ENCODE measurements around the gene SLC17A1. TPM values are rescaled to one million over a fixed set of nuclear protein-coding genes. Genes with fewer than 3 reads are reported as not detected.
"Not testable (repeated sequence)": the region's sequence is repeated elsewhere in the genome, so short reads cannot be mapped to it uniquely, and the experiment has no call there.

SLC17A1 gene
- total and polyA plus RNA-seq, 4 donors: 0.12 TPM; not detected in 3

DNA sequence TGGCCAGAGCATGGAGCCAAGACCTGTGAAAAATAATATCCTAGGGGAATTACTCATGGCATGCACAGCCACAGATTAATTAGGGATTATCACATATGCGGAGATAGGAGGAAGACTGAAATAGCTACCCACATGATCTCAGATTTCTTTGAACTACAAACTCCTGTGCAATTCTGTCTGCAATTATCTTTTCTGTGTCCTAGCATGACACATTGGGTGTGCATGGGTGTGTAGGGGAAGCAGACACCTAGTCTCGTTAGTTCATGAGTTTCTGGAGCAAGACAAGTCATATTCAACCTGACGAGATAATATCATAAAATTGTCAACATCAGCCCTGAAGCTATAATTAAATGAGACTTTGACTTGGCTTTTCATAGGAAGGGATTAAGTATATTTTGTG lies 80.9 kb downstream of the SLC17A1 start:
- Histone ChIP-seq H3K36me3 (ENCODE audit: control insufficient read depth, insufficient read depth, low read length) (no peaks in the 10 kb centered on the region), H3K4me3 (ENCODE audit: low read depth, low read length) (no peak overlapping the region), H3K27ac (ENCODE audit: low read depth, low read length) (no peak overlapping the region), H3K4me1 (ENCODE audit: control insufficient read depth, insufficient read depth, low read length) (no peaks in the 10 kb centered on the region), H3K27me3 (ENCODE audit: control insufficient read depth, insufficient read depth, low read length) (no peaks in the 10 kb centered on the region), H3K9me3 (ENCODE audit: control insufficient read depth, insufficient read depth, low read length) (no peaks in the 10 kb centered on the region)
- no peak for DNase-seq (ENCODE audit: low read depth in 4 of 6, low spot score in 6 of 6)
- no CpG with 5 or more reads among the region's 3 CpGs for WGBS (ENCODE audit: insufficient coverage)

- Histone ChIP-seq H3K27me3 (ENCODE audit: control insufficient read depth, insufficient read depth, low read length) (no peaks in the 10 kb centered on the region), H3K27ac (ENCODE audit: low read depth, low read length) (no peak overlapping the region), H3K4me3 (ENCODE audit: low read depth, low read length) (no peak overlapping the region), H3K9me3 (ENCODE audit: control insufficient read depth, insufficient read depth, low read length) (no peaks in the 10 kb centered on the region), H3K36me3 (ENCODE audit: control insufficient read depth, insufficient read depth, low read length) (no peaks in the 10 kb centered on the region), H3K4me1 (ENCODE audit: control insufficient read depth, insufficient read depth, low read length) (no peaks in the 10 kb centered on the region)
- DNase-seq (ENCODE audit: low read depth in 4 of 6, low spot score in 6 of 6): no peak
- WGBS (ENCODE audit: insufficient coverage): no CpG with 5 or more reads among the region's 2 CpGs
These were observed 82.0 kb downstream of the SLC17A1 start for GRCh38 chr6:25749837-25750236.

DNA sequence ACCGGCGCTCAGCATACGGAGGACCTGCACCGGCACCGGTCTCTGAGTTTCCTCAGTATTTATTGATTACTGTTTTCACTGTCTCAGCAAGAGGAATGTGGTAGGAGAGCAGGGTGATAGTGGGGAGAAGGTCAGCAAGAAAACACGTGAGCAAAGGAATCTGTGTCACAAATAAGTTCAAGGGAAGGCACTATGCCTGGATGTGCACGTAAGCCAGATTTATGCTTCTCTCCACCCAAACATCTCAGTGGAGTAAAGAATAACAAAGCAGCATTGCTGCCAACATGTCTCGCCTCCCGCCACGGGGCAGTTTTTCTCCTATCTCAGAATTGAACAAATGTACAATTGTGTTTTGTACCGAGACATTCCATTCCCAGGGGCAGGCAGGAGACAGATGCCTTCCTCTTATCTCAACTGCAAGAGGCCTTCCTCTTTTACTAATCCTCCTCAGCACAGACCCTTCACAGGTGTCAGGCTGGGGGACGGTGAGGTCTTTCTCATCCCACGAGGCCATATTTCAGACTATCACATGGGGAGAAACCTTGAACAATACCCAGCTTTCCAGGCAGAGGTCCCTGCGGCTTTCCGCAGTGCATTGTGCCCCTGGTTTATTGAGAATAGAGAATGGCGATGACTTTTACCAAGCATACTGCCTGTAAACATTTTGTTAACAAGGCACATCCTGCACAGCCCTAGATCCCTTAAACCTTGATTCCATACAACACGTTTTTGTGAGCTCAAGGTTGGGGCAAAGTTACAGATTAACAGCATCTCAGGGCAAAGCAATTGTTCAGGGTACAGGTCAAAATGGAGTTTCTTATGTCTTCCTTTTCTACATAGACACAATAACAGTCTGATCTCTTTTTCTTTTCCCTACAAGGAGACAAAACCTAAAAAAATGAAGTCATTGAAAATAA lies 83.0 kb downstream of the SLC17A1 start:
- not testable (repeated sequence) for H3K36me3 ChIP-seq (ENCODE audit: control insufficient read depth, insufficient read depth, low read length); H3K4me3 ChIP-seq (ENCODE audit: low read depth, low read length); H3K4me1 ChIP-seq (ENCODE audit: control insufficient read depth, insufficient read depth, low read length); H3K27me3 ChIP-seq (ENCODE audit: control insufficient read depth, insufficient read depth, low read length); H3K27ac ChIP-seq (ENCODE audit: low read depth, low read length); DNase-seq (ENCODE audit: low read depth in 4 of 6, low spot score in 6 of 6); H3K9me3 ChIP-seq (ENCODE audit: control insufficient read depth, insufficient read depth, low read length)
- 80% methylated on average over 6 of the region's 17 CpGs for WGBS (ENCODE audit: insufficient coverage)

- Histone ChIP-seq H3K36me3 (ENCODE audit: control insufficient read depth, insufficient read depth, low read length) (no peaks in the 10 kb centered on the region), H3K27me3 (ENCODE audit: control insufficient read depth, insufficient read depth, low read length) (no peaks in the 10 kb centered on the region), H3K27ac (ENCODE audit: low read depth, low read length) (no peak overlapping the region), H3K4me1 (ENCODE audit: control insufficient read depth, insufficient read depth, low read length) (no peaks in the 10 kb centered on the region), H3K9me3 (ENCODE audit: control insufficient read depth, insufficient read depth, low read length) (no peaks in the 10 kb centered on the region), H3K4me3 (ENCODE audit: low read depth, low read length) (no peak overlapping the region)
- no peak for DNase-seq (ENCODE audit: low read depth in 4 of 6, low spot score in 6 of 6)
These were observed 83.8 kb downstream of the SLC17A1 start for GRCh38 chr6:25748049-25748448.

DNA sequence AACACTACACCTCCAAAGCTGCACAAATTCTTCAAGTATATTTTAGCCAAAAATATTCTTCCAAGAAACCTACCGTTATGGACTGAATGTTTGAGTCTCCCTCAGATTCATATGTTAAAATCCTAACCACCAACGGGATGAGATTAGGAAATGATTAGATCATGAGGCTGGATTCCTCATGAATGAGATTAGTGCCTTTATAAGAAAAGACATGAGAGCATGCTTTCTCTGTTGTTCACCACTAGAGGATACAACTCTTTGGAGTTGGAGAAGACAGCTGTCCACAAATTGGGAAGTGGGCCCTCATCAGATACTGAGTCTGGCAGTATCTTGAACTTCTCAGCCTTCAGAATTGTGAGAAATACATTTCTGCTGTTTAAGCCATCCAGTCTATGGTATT lies 84.4 kb downstream of the SLC17A1 start:
- no CpG with 5 or more reads among the region's 2 CpGs for WGBS (ENCODE audit: insufficient coverage)
- no peaks in the 10 kb centered on the region for H3K4me1 ChIP-seq (ENCODE audit: control insufficient read depth, insufficient read depth, low read length)
- H3K27me3 ChIP-seq (ENCODE audit: control insufficient read depth, insufficient read depth, low read length): no peaks in the 10 kb centered on the region
- no peak for DNase-seq (ENCODE audit: low read depth in 4 of 6, low spot score in 6 of 6)
- H3K4me3 ChIP-seq (ENCODE audit: low read depth, low read length): no peak overlapping the region
- no peaks in the 10 kb centered on the region for H3K36me3 ChIP-seq (ENCODE audit: control insufficient read depth, insufficient read depth, low read length)
- no peak overlapping the region for H3K27ac ChIP-seq (ENCODE audit: low read depth, low read length)
- no peaks in the 10 kb centered on the region for H3K9me3 ChIP-seq (ENCODE audit: control insufficient read depth, insufficient read depth, low read length)

- Histone ChIP-seq H3K36me3 (ENCODE audit: control insufficient read depth, insufficient read depth, low read length) (no peaks in the 10 kb centered on the region), H3K4me1 (ENCODE audit: control insufficient read depth, insufficient read depth, low read length) (no peaks in the 10 kb centered on the region), H3K27ac (ENCODE audit: low read depth, low read length) (no peak overlapping the region), H3K4me3 (ENCODE audit: low read depth, low read length) (no peak overlapping the region), H3K9me3 (ENCODE audit: control insufficient read depth, insufficient read depth, low read length) (no peaks in the 10 kb centered on the region), H3K27me3 (ENCODE audit: control insufficient read depth, insufficient read depth, low read length) (no peaks in the 10 kb centered on the region)
- WGBS (ENCODE audit: insufficient coverage): no CpG with 5 or more reads among the region's 1 CpG
- DNase-seq (ENCODE audit: low read depth in 4 of 6, low spot score in 6 of 6): no peak
These were observed 84.9 kb downstream of the SLC17A1 start for GRCh38 chr6:25746968-25747367.

DNA sequence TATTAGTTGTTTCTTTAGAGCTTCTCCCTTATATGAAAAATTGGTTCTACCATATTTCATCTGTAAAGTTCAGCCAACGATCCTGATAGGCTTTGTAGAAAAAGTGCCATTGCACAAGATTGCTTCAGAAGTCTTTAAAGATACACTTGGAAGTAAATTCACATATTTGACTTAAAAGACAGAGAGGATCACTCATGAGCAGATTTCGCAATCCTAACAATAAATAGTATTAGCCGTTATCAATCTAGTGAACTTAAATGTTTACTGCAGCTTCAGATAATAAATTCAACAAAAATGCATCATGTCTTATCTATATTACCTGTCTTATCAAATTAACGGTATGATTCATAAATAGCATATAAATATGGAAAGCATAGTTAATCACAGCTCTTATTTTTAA lies 86.0 kb downstream of the SLC17A1 start:
- H3K9me3 ChIP-seq (ENCODE audit: control insufficient read depth, insufficient read depth, low read length): no peaks in the 10 kb centered on the region
- H3K27me3 ChIP-seq (ENCODE audit: control insufficient read depth, insufficient read depth, low read length): no peaks in the 10 kb centered on the region
- H3K4me1 ChIP-seq (ENCODE audit: control insufficient read depth, insufficient read depth, low read length): no peaks in the 10 kb centered on the region
- no CpG with 5 or more reads among the region's 4 CpGs for WGBS (ENCODE audit: insufficient coverage)
- no peak for DNase-seq (ENCODE audit: low read depth in 4 of 6, low spot score in 6 of 6)
- no peak overlapping the region for H3K27ac ChIP-seq (ENCODE audit: low read depth, low read length)
- H3K4me3 ChIP-seq (ENCODE audit: low read depth, low read length): no peak overlapping the region
- H3K36me3 ChIP-seq (ENCODE audit: control insufficient read depth, insufficient read depth, low read length): no peaks in the 10 kb centered on the region

GRCh38 chr6:25743868-25744267 lies 88.0 kb downstream of the SLC17A1 start:
- Histone ChIP-seq H3K4me3 (ENCODE audit: low read depth, low read length) (no peak overlapping the region), H3K27ac (ENCODE audit: low read depth, low read length) (no peak overlapping the region), H3K36me3 (ENCODE audit: control insufficient read depth, insufficient read depth, low read length) (no peaks in the 10 kb centered on the region), H3K27me3 (ENCODE audit: control insufficient read depth, insufficient read depth, low read length) (no peaks in the 10 kb centered on the region), H3K9me3 (ENCODE audit: control insufficient read depth, insufficient read depth, low read length) (no peaks in the 10 kb centered on the region), H3K4me1 (ENCODE audit: control insufficient read depth, insufficient read depth, low read length) (no peaks in the 10 kb centered on the region)
- no peak for DNase-seq (ENCODE audit: low read depth in 4 of 6, low spot score in 6 of 6)

DNA sequence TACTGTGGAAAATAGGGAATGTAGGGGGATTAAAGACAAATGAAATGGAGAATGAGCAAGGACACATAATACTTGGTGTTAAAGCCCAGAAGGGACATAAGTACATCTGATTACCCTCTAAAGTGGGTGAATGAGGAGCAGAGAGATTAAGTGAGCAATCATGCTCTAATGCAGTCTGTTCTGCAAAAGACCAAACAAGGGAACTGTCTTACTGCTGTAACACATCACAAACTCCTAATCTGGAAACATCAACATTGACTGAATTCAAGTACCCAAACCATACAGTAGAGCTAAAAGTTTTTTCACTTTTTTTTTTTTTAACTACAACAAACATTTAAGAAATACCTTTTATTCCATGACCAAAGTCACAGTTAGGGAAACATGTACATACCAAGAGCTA lies 96.6 kb downstream of the SLC17A1 start:
- H3K27ac ChIP-seq (ENCODE audit: low read depth, low read length): no peak overlapping the region
- DNase-seq (ENCODE audit: low read depth in 4 of 6, low spot score in 6 of 6): peak in 1 of 6 donors; percentile 27

More for the DNA sequence above, 96.6 kb downstream of the SLC17A1 start:
- Histone ChIP-seq H3K27me3 (ENCODE audit: control insufficient read depth, insufficient read depth, low read length) (peaks cover 3% of the 10 kb centered on the region), H3K4me1 (ENCODE audit: control insufficient read depth, insufficient read depth, low read length) (peaks cover 4% of the 10 kb centered on the region), H3K4me3 (ENCODE audit: low read depth, low read length) (no peak overlapping the region), H3K9me3 (ENCODE audit: control insufficient read depth, insufficient read depth, low read length) (no peaks in the 10 kb centered on the region), H3K36me3 (ENCODE audit: control insufficient read depth, insufficient read depth, low read length) (no peaks in the 10 kb centered on the region)

Data from spinal cord (tissue), 10 donors.